ENCODE results near the gene LCN1.
"Not testable (repeated sequence)": the region's sequence is repeated elsewhere in the genome, so short reads cannot be mapped to it uniquely, and the experiment has no call there.

LCN1 gene

DNA sequence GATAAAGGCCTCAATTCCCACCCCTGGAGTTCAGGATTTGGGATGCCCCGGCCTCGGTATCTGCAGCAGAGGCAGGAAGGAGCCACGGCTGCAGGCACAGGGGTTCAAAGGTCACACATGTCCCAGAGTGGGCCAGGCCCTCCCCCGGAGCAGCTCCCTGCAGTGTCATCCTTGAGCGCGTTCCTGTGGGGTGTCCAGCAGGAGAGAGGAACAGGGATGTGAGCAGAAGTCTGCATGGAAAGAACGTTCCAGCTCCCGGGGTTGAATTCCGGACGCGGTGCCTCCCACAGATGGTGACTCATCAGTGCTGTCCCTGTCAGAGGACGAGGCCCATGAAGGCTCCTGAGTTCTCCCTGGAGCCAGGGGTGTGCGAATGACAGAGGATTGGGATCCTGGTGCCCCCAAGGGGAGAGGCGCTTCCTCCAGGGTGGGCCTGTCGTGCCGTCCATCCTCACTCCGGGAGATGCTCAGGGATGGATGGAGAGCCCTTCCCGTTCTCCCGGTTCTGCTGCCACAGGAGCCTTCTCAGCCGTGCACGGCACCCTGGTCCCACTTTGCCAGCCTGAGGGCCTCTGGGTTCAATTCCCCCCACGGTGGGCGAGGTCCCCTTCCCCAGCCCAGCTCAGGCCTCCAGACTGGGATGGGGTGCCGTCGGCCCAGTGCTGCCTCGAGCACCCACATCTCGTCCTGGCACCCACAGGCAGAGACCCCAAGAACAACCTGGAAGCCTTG, 3.1 kb downstream of the LCN1 start:
- DNase-seq: no peak

DNA sequence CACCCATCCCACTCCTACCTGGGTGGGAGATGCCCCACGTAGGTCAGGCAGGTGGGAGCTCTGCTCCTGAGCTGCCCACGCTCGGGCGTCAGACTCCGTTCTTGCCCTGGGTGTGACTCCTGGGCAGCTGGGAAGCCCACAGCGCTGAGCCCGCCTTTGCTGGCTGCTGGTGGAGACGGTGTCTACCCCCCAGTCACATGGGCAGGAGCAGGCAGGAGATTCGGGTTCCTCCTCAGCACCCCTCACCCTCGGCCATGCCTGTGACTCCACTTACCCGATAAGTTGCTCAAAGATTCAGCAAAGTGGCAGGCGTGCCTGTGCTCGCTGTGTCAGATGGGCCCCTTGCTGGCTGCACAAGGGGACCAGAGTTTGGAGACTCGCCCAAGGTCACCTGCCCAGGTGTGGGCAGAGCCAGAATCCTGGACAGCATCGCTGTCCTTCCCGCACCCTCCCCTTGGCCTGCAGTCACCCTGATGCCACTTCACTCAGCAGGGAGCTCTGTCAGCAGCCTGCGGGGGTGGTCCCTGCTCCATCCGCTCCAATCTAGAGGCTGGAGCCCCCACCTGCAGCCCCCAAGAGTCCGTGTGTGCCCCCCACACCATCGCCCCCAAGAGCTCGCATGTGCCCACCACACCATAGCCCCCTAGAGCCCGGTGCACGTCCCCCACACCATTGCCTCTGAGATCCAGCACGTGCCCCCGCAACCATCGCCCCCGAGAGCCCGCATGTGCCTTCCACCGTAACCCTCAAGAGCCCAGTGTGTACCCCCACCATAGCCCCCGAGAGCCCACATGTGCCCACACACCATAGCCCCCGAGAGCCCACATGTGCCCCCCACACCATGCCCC, 4.2 kb downstream of the LCN1 start:
- DNase-seq: no peak

DNA sequence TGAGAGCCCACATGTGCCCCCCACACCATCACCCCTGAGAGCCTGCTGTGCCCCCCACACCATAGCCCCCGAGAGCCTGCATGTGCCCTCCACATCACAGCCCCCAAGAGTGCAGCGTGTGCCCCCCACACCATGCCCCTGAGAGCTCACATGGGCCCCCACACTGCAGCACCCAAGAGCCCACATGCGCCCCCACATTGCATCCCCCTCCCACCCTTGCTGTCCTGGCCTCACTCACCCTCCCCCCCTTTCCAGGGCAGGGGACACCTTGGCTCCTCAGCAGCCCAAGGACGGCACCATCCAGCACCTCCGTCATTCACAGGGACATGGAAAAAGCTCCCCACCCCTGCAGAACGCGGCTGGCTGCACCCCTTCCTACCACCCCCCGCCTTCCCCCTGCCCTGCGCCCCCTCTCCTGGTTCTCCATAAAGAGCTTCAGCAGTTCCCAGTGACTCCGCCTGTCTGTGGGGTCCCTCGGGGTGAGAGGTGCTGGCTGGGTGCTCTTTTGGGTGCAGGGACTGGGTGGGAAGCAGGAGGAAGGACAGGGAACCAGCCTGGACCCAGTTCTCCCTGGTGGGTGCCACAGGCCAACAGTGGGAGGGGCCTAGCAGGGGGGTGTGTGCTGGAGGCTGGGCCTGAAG, 5.0 kb downstream of the LCN1 start:
- DNase-seq: no peak

DNA sequence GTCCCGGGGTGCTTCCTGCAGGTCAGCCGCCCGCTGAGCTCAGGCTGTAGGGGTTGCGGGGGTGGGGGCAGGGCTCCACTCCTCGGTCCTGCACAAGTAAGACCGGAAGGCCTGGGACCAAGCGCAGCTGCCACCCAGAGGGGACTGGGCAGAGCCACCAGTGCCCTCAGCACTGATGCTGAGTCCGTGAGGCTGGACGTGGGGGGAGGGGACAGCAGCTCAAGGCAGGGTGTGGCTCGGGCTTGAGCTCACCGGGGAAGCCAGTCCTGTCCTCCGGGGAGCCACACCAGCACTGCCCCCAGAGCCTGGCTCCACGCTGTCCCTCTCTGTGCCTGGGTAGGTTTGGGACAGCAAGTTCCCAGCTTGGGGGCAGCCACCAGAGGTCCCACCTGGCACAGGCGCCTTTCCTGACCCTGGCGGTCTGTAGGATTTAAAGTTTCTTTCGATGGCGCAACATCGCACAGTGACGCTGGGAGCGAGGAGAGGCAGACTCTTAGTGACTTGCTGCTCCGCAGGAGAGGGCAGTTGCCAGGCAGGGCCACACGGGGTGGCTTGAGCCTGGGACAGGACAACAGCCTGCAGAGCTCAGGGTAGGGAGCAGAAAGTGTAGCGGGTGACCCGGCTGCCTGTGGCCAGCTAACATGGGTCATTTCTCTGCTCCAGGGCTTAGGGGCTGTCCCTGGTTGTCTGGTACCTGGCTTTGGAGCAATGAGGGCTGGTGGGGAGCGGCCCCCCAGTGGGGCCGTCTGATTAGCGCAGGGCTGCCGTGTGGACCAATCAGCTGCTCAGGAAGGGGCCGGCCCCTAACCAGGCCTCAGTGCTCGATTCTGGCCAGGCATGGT, 5.7 kb downstream of the LCN1 start:
- no peak for DNase-seq

DNA sequence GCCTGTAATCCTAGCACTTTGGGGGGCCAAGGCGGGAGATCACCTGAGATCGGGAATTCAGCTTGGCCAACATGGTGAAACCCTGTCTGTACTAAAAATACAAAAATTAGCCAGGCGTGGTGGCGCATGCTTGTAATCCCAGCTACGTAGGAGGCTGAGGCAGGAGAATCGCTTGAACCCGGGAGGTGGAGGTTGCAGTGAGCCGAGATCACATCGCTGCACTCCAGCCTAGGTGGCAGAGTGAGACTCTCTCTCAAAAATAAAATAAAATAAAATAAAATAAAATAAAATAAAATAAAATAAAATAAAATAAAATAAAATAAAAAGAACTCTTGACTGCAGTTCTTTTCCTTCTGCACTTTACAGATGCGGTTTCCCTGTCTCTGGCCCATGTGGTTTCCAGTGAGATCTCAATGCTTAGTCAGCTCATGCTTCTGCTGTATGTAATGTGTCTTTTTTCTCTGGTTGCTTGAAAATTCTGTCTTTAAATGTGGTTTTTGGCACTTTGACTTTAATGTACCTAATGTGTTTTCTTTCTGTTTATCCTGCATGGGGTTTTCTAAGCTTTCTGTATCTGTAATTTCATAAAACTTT, 7.7 kb downstream of the LCN1 start:
- DNase-seq: not testable (repeated sequence)

DNA sequence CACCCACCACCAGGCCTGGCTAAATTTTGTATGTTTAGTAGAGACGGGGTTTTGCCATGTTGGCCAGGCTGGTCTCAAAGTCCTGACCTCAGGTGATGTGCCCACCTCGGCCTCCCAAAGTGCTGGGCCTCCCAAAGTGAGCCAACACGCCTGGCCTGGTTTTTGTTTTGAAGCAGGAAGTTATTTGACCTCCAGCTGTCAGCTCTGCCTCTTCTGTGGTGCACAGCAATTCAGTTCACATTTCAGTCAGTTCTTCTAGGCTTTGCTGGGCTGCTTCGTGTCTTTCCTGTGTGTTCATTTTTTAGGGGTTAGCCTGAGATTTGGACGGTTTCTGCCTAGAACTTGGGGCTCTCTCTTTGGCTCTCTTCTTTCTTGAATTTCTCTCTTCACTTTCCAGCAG, 8.9 kb downstream of the LCN1 start:
- DNase-seq: no peak

DNA sequence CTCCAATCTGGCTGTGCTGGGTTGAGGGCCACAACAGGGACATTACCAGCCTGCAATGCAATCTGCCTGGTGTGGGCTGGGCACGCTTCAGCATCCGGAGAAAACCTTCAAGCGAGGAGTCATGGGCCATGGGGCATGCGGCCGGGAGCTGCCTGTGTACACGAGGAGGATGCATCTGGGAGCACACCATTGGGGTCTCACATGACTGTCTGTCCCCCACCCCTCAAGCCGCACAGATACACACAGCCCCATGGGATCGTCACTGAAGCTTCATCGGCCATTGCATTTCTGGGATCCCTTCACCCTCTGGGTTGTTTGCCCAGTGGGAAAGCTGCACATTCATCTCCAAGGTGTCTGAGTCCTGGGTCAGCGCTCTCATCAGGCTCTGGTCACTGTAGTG, 9.9 kb downstream of the LCN1 start:
- no peak for DNase-seq

DNA sequence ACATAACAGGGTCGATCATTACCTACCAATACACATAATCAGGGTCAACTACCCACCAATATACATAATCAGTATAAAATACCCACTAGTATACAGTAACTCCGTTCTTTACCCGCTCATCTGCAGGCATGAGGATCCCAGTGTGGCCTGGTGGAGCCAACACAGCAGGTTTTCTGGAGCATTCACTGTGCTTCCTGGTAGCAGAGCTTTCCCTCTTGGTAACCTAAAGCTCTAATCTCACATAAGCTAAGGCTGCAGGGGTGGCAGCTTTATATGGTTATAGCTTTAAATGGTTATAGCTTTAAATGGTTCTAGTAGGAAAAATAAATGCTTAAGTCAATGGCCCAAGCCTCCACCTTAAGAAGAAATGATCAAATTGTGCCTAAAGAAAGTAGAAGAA, 11.9 kb downstream of the LCN1 start:
- DNase-seq: no peak

DNA sequence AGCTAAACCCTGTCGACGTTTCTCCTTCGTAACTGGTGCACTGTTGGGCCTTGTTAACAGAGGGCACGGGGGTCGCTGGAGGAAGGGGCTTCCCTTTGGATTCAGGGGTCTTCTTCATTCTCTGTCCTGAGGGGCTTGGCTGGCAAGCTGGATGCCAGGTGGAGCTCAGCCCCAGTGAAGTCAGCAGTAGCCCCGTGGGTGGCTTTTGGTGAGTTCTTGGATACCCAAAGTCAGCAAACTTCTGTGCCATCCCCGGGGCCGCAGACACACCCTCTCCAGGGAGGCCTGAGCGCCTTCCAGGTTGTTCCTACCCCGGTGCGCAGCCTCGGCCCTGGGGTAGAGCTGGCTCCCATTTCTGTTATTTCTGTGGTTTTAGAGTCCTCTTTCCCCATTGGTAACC, 12.4 kb downstream of the LCN1 start:
- DNase-seq: no peak

DNA sequence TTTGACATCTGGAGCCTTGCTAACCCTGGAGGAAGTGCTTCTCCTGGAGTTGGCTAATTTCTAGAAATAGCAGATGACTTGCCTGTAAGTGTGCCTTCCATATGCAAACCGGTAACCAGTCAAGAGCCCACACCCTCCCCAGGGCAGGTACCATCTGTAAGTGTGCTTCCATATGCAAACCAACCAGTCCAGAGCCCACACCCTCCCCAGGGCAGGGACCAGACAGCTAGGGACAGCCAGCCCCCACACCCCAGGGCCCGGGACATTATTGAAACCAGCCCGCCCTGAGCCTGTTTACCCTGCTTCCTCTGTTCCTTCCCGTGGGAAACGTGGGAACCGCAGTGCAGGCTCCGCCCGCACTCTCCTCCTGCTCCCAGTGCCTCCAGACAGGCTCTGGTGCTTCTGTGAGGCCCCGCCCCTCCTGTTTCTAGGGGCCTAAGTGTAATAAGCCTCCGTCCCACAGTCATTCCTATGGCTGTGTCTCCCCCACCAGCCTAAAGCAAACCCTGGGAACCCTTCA, 13.0 kb downstream of the LCN1 start:
- not testable (repeated sequence) for DNase-seq

DNA sequence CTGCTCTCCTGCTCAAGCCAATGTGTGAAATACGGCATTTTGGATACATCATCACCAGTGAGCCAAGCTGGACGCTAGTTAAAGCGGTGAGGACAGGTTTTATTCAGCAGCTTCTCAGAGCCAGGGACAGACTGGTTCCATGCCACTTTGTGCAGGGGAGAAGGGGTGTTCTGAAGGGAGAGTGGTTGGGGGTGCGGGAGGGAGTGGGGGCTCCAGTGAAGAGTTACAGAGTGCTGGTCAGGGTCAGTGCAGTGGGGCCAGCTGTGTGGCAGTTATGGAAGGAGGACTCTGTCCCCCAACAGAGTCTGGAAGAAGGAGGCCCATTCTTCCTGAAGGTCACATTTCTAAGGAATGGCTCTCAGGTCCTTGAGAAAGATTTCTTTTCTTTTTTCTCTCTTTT, 13.6 kb downstream of the LCN1 start:
- DNase-seq: not testable (repeated sequence)

DNA sequence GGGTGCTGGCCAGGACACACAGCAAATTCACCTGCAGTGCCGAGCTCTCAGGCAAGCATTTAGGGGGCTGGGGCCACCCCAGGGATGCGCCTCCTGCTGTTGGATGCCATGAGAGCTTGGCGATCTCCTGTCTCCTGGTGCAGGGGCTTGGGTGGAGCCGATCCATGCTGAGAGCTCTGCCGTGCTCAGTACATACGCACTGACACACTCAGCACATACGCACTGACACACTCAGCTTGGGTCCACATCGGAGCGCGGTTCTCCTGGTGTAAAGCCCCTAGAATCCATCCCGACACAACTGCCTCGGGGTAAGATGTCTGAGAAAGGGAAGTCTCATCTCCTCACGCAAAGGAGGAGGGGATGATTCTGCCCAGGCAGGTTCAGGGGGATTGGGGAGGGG, 14.4 kb downstream of the LCN1 start:
- not testable (repeated sequence) for DNase-seq

DNA sequence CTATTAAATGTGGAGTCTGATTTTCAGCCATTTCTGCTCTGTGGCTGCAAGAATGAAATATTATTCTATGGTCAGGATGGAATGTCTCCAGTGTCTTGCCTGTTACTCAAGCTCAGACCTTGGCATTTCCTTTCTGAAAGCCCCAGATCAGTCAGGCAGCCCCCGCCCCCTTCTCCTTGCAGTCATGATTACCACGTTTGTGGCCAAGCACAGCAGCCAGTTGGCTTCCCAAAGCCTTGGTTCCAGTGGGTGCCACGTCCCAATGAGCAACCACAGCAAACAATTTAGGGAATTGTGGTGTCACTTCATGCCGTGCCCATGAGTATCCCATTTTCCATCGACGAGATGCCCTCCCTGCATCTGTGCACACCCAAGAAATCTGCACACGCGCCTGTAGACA, 15.0 kb downstream of the LCN1 start:
- DNase-seq: no peak

DNA sequence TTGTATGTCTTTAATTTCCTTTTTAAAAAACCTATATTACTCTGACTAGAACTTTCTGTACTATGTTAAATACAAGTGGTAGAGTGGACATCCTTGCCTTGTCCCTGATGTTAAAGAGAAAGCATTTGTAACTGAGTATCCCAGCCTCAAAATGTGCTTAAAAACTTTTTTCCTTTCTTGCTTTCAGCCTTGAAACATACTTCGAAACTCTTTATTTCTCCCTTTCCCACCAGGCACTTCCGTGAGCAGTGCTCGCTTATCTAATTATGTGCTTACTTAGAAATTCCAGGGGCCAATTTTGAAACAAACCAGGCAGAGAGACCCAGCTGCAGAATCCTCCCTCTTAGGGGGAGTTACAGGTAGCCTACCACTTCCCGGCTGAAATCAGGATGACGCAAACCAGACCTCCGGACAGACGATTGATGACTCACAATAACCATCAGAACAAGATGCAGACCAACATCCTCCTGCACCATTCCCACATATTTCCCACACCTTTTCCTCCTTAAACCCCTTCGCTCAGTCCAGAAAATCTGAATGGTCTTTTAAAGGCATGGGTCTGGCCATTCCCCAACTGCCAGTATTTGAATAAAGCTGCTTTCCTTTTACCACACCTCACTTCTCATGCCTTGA, 22.1 kb downstream of the LCN1 start:
- DNase-seq: not testable (repeated sequence)

DNA sequence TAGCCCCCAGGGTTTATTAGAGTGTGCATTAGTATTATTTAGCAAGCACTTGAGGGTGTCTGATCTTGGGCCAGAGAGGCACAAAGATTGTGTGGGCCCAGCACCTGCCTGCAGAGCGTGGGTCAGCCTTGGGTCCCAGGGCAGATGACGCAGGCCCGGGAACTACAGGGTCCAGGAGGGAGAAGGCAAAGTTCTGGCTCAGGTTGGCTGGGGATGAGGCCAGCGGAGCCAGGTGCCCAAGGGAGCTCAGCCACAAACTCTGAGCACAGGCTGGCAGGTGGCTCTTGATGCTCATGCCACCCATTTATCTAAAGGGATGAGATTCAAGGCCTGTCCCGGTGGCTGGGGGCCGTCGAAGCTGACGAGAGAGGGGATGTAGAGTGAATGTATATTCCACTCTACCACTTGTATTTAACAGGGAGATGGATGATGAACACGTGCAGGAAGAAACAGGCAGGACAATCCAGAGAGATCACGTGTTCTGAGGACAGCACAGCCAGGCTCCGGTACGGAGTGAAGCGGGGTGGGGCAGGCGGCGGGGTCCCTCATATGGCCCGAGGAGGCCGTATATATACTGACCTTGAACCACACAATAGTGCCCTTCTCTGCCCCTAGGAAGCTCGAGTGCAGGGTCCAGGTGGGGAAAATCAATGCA, 23.9 kb downstream of the LCN1 start:
- no peak for DNase-seq

DNA sequence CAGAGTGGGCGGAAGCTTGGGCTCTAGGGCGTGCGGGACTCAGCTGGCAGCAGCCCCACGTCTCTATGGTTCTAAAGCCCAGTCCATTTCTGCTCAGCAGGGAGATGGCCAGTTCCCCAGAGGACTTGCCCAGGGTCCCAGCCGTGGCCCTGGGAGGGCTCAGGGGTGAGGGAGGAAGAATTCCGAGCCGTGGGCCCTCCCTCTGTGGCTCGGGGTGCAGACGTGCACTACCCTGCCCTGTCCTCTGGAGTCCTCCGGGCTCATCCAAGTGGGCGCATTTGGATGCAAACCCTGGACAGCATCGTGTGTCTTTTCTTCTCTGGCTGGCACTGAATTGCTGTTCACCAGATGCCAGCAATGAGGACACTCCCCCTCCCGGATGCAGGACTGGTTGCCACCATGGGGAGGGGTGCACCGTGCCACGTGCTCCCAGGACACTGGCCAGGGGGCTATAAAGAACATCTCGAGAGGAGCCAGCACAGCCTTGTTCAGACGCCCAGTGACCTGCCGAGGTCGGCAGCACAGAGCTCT, 24.5 kb downstream of the LCN1 start, which contains the start of gene OBP2A:
Gene OBP2A, plus strand, starts transcription at position 481 of the 531 bp plus-strand sequence. CDS start 55 bp downstream, outside the sequence.
- DNase-seq: not testable (repeated sequence)

DNA sequence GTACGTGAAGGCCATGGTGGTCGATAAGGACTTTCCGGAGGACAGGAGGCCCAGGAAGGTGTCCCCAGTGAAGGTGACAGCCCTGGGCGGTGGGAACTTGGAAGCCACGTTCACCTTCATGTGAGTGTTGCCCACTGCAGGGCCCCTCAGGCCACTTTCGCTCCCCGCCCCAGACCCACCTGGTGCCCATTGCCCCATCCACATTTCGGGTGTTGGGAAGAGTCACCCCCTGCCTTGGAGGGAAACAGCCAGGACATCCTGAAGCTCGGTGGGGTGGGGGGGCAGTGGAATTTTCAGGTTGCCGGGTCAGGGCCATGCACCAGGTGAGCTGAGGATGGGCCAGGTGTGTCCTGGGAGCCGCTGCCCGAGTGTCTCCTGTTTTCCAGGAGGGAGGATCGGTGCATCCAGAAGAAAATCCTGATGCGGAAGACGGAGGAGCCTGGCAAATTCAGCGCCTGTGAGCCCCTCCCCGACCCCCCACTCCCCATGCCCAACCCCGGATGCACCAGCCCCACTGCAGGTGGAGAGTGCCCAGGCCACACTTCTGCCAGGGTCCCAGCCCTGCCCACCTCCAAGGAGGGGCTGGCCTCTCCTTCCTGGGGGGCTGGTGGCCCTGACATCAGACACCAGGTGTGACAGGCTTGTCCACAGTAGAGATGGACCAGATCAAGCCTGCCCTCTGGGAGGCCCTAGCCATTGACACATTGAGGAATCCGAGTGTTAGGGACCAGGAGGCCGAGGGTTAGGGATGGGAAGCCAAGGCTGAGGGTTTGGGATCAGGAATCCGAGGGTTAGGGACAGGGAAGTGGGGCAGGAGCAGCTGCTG, 25.8 kb downstream of the LCN1 start:
- DNase-seq: not testable (repeated sequence)

DNA sequence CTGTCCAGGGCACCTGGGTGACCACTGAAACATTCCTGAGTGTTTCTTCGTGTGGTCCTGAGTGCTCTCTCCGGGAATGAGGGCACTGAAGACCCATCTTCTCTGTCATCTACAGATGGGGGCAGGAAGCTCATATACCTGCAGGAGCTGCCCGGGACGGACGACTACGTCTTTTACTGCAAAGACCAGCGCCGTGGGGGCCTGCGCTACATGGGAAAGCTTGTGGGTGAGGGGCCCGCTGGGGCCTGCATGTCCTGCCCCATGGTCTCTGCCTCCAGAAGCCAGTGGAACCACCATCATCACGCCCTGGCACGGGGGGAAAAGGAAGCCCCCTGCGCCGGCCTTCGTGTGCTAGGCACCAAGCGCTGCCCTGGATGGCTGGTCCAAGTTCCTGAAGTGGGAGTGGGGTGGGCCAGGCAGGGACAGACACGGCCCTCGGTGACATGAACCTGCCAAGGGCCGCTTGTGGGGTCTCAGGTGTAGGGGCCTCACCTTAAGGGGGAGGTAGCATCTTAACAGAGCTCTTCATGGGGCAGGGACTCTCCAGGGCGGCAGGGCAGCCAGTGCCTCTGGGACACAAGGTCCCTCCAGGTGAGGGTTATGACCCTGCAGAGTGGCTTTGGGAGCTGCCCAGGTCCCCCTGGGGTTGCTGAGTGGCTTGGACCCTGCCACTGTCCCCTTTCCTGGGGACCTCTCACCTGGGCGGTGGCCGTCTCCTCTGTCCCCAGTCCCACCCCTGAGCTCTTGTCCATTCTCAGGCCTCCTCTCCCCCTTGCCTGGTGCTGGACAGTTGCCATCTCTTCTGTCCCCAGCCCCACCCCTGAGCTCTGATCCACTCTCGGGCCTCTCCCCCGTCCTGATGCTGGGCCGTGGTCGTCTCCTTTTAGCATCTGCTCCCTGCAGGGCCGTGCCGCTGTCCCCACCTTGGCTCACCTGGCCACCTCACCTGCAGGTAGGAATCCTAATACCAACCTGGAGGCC, 26.8 kb downstream of the LCN1 start:
- no peak for DNase-seq
